Kidney (tissue), 14 donors: ENCODE measurements around the gene DTD1. TPM values are rescaled to one million over a fixed set of nuclear protein-coding genes. Genes with fewer than 3 reads are reported as not detected.
A peak's percentile ranks its signal among the peaks of the same experiment; 100 is the strongest.

Source experiments
- DNase-seq, 5 donors: peaks; one replicate each; pipeline ENCODE4 v3.0.0-alpha.2; 2013 to 2020
- FAIRE-seq: peaks from 2 replicates; lab custom pipeline; 2012; peaks lifted over from hg19 to GRCh38; lab: Jason Lieb, UNC
- H3K27ac ChIP-seq, 2 donors: one replicate each; pipeline ENCODE4 v1.7.0; 2013; ENCODE audit warnings: low read depth in 2 of 2, low read length in 2 of 2, inconsistent platforms in 1 of 2
- H3K27me3 ChIP-seq: one replicate; pipeline ENCODE4 v1.7.1; 2013; ENCODE audit warnings: low read length, inconsistent platforms; ENCODE audit not compliant: control insufficient read depth, insufficient read depth
- H3K36me3 ChIP-seq, 3 donors: one replicate each; pipeline versions ENCODE4 v1.7.0 to v1.7.1; 2013; ENCODE audit warnings: low read length in 3 of 3, control low read depth in 1 of 3, inconsistent platforms in 1 of 3; ENCODE audit not compliant: insufficient read depth in 3 of 3, control insufficient read depth in 2 of 3
- H3K4me1 ChIP-seq, 3 donors: one replicate each; pipeline versions ENCODE4 v1.7.0 to v1.7.1; 2013; ENCODE audit warnings: low read length in 3 of 3, inconsistent platforms in 1 of 3, low read depth in 1 of 3; ENCODE audit not compliant: control insufficient read depth in 2 of 3, insufficient read depth in 2 of 3
- H3K4me3 ChIP-seq, 3 donors: one replicate each; pipeline versions ENCODE4 v1.7.0 to v1.8.1; 2013; ENCODE audit warnings: low read length in 3 of 3, control low read depth in 1 of 3, inconsistent platforms in 1 of 3
- H3K9ac ChIP-seq, 3 donors: one replicate each; pipeline versions ENCODE4 v1.7.0 to v1.7.1; 2013; ENCODE audit warnings: low read length in 3 of 3, control low read depth in 1 of 3, inconsistent platforms in 1 of 3
- H3K9me3 ChIP-seq, 3 donors: one replicate each; pipeline versions ENCODE4 v1.7.0 to v1.7.1; 2013; ENCODE audit warnings: low read length in 3 of 3, control low read depth in 1 of 3, inconsistent platforms in 1 of 3; ENCODE audit not compliant: control insufficient read depth in 2 of 3, insufficient read depth in 1 of 3
- CTCF ChIP-seq: IDR thresholded peaks from 3 replicates; pipeline ENCODE4 v1.5.1; 2012; ENCODE audit warnings: mild to moderate bottlenecking, moderate library complexity, borderline replicate concordance; ENCODE audit not compliant: insufficient read depth; ENCODE audit errors: extremely low read depth
- intact Hi-C: fragments of 100-400 bp; cut with DNase I; formaldehyde crosslinking; loops from one replicate; pipeline ENCODE4 v1.11.1; 2022
- polyA plus RNA-seq: library from polyadenylated mRNA; stranded (reverse); fragments of 350-450 nt; fragmentation: Illumina TruSeq; extraction: RNeasy Lipid Tissue Mini Kit (QIAGEN cat#74804); gene quantifications from one replicate; pipeline ENCODE4 v1.2.3, GENCODE V29; 2014; ENCODE audit warnings: low read depth, low replicate concordance; ENCODE audit not compliant: insufficient read depth
- total RNA-seq: library from RNA; stranded (reverse); fragmentation: NEBNext Ultra II Directional; extraction: Animal tissue kit (Norgen Biotek cat#: 25700); gene quantifications from one replicate; pipeline ENCODE4 v1.2.1, GENCODE V29; 2021
- donor health status: control.
- donor health status: control.
- donor health status: control.
- donor health status: control.
- donor health status: control.
- donor health status: DM: yes; HTN: yes; CAD: no.
- donor health status: Normal renal cell carcinoma (clear cell type).

The DTD1 gene
- total and polyA plus RNA-seq, 2 donors from 2014 or later = 45.3 to 47.4 TPM

- no peak for TF ChIP-seq CTCF
- FAIRE-seq (no peak), DNase-seq (no peak)
- no peaks in the 10 kb centered on the region for H3K27me3 ChIP-seq
- H3K9me3 ChIP-seq = no peaks in the 10 kb centered on the region
- H3K4me1 ChIP-seq = no peaks in the 10 kb centered on the region
- H3K9ac ChIP-seq = no peak overlapping the region
- H3K27ac ChIP-seq = no peak overlapping the region
- H3K36me3 ChIP-seq = peaks cover 0 to 3% (median 0%) of the 10 kb centered on the region in 3 donors
- no peak overlapping the region for H3K4me3 ChIP-seq
- intact Hi-C loops = no loop called here
Observed at GRCh38 chr20:18624948-18625347, 37.1 kb downstream of the DTD1 start.

GRCh38 chr20:18625907-18626655 is 38.2 kb downstream of the DTD1 start:
- H3K9ac ChIP-seq = no peak overlapping the region
- no peak overlapping the region for H3K4me3 ChIP-seq
- DNase-seq (peak in 1 of 5 donors; percentile 39), FAIRE-seq (no peak)
- H3K27ac ChIP-seq = no peak overlapping the region
- H3K36me3 ChIP-seq = peaks cover 0 to 3% (median 0%) of the 10 kb centered on the region in 3 donors
- no peaks in the 10 kb centered on the region for H3K4me1 ChIP-seq
- TF ChIP-seq CTCF = no peak
- H3K9me3 ChIP-seq = no peaks in the 10 kb centered on the region
- H3K27me3 ChIP-seq = no peaks in the 10 kb centered on the region
- intact Hi-C loops = no loop called here

- intact Hi-C loops = no loop called here
- H3K4me1 ChIP-seq = peaks cover 0 to 3% (median 0%) of the 10 kb centered on the region in 3 donors
- peaks cover 0 to 3% (median 0%) of the 10 kb centered on the region in 3 donors for H3K36me3 ChIP-seq
- no peaks in the 10 kb centered on the region for H3K27me3 ChIP-seq
- FAIRE-seq = no peak
- no peak overlapping the region for H3K27ac ChIP-seq
- no peaks in the 10 kb centered on the region for H3K9me3 ChIP-seq
- peak in 1 of 5 donors; percentile 25 for DNase-seq
- peak; percentile 57 for TF ChIP-seq CTCF
- H3K9ac ChIP-seq = no peak overlapping the region
- H3K4me3 ChIP-seq = no peak overlapping the region
Observed at GRCh38 chr20:18628330-18628920, 40.6 kb downstream of the DTD1 start.
